HS-27A (cell line): ENCODE data around the gene FFAR1.

Experiments
- DNase-seq: peaks from one replicate; pipeline ENCODE4 v3.0.0-alpha.2; 2012; ENCODE audit warnings: low read depth, missing footprints

FFAR1 gene

GRCh38 chr19:35315883-35316282 lies 31.8 kb upstream of the FFAR1 start:
- DNase-seq, result no peak

- no peak for DNase-seq
Observed at GRCh38 chr19:35316560-35316959, 31.1 kb upstream of the FFAR1 start.

GRCh38 chr19:35317464-35318043 lies 30.1 kb upstream of the FFAR1 start:
- DNase-seq, result no peak

- peak; percentile 93 for DNase-seq
Observed at GRCh38 chr19:35318679-35319448, 28.8 kb upstream of the FFAR1 start.

GRCh38 chr19:35320065-35320713 lies 27.5 kb upstream of the FFAR1 start:
- DNase-seq, result no peak

GRCh38 chr19:35321291-35321690 lies 26.4 kb upstream of the FFAR1 start:
- DNase-seq, result no peak

GRCh38 chr19:35322014-35322413 lies 25.7 kb upstream of the FFAR1 start:
- DNase-seq, result no peak

GRCh38 chr19:35327642-35328041 lies 20.1 kb upstream of the FFAR1 start:
- no peak for DNase-seq

GRCh38 chr19:35328851-35329285 lies 18.8 kb upstream of the FFAR1 start, which contains the start of gene CD22:
Gene CD22, plus strand, starts transcription at chr19:35329187. Its CDS starts 2,854 bp downstream, at chr19:35332041.
- no peak for DNase-seq

- DNase-seq, result no peak
Observed at GRCh38 chr19:35329323-35329722, 18.4 kb upstream of the FFAR1 start.

- no peak for DNase-seq
Observed at GRCh38 chr19:35330475-35330874, 17.2 kb upstream of the FFAR1 start.

- no peak for DNase-seq
Observed at GRCh38 chr19:35331551-35332214, 16.0 kb upstream of the FFAR1 start.

- DNase-seq, result no peak
Observed at GRCh38 chr19:35332817-35333216, 14.9 kb upstream of the FFAR1 start.

- no peak for DNase-seq
Observed at GRCh38 chr19:35334144-35334753, 13.5 kb upstream of the FFAR1 start.

- no peak for DNase-seq
Observed at GRCh38 chr19:35336166-35336955, 11.3 kb upstream of the FFAR1 start.

GRCh38 chr19:35337097-35337983 lies 10.4 kb upstream of the FFAR1 start:
- no peak for DNase-seq

- no peak for DNase-seq
Observed at GRCh38 chr19:35337984-35338296, 9.8 kb upstream of the FFAR1 start.

- no peak for DNase-seq
Observed at GRCh38 chr19:35340431-35340830, 7.3 kb upstream of the FFAR1 start.

- no peak for DNase-seq
Observed at GRCh38 chr19:35341006-35341405, 6.7 kb upstream of the FFAR1 start.

- DNase-seq, result no peak
Observed at GRCh38 chr19:35341565-35342225, 6.0 kb upstream of the FFAR1 start.
